T-helper 1 cell treated with Interleukin-12 subunit alpha and Interleukin-12 subunit beta and Interleukin-4 antibody, amounts not matched to agents 30 ng/mL and 1 ng/mL, for 36 hours (primary cell): ENCODE results near the gene POM121. TPM values are rescaled to one million over a fixed set of nuclear protein-coding genes. Genes with fewer than 3 reads are reported as not detected.
"Not testable (repeated sequence)": the region's sequence is repeated elsewhere in the genome, so short reads cannot be mapped to it uniquely, and the experiment has no call there.

Source experiments
- intact Hi-C: fragments of 100-400 bp; cut with micrococcal nuclease; formaldehyde crosslinking; loops from one replicate; pipeline ENCODE4 v1.15.1; 2024
- total RNA-seq: library from RNA; stranded (reverse); gene quantifications from 2 replicates; pipeline ENCODE4 v1.2.3, GENCODE V29; 2022

POM121 gene
- total RNA-seq, 1 donor from 2014 or later = 58.3 TPM

GRCh38 chr7:72948714-72949113 is 23.8 kb downstream of the POM121 start:
- intact Hi-C loops = not testable (repeated sequence)

GRCh38 chr7:72949276-72949675 is 24.4 kb downstream of the POM121 start:
- intact Hi-C loops = not testable (repeated sequence)

- intact Hi-C loops = not testable (repeated sequence)
Observed at GRCh38 chr7:72949686-72950085, 24.8 kb downstream of the POM121 start.

- intact Hi-C loops = not testable (repeated sequence)
Observed at GRCh38 chr7:72950432-72950831, 25.5 kb downstream of the POM121 start.

GRCh38 chr7:72953901-72954562 is 29.1 kb downstream of the POM121 start:
- intact Hi-C loops = not testable (repeated sequence)

- intact Hi-C loops = not testable (repeated sequence)
Observed at GRCh38 chr7:72954563-72955198, 29.8 kb downstream of the POM121 start.

GRCh38 chr7:72960029-72960428 is 35.1 kb downstream of the POM121 start:
- intact Hi-C loops = not testable (repeated sequence)

- intact Hi-C loops = not testable (repeated sequence)
Observed at GRCh38 chr7:72960626-72961345, 35.9 kb downstream of the POM121 start.

- intact Hi-C loops = not testable (repeated sequence)
Observed at GRCh38 chr7:72961346-72961650, 36.4 kb downstream of the POM121 start.

GRCh38 chr7:72963056-72963455 is 38.2 kb downstream of the POM121 start:
- intact Hi-C loops = not testable (repeated sequence)

GRCh38 chr7:72965186-72965975 is 40.5 kb downstream of the POM121 start:
- intact Hi-C loops = not testable (repeated sequence)

GRCh38 chr7:72966892-72967291 is 42.0 kb downstream of the POM121 start:
- intact Hi-C loops = not testable (repeated sequence)

- intact Hi-C loops = not testable (repeated sequence)
Observed at GRCh38 chr7:72968980-72969516, 44.2 kb downstream of the POM121 start, which contains the start of gene TRIM74. TSS of gene TRIM74 (minus strand) at chr7:72969466. CDS start at chr7:72966157, 3,309 bp downstream.

GRCh38 chr7:72969688-72970087 is 44.8 kb downstream of the POM121 start:
- intact Hi-C loops = not testable (repeated sequence)

GRCh38 chr7:72971505-72971904 is 46.6 kb downstream of the POM121 start:
- intact Hi-C loops = not testable (repeated sequence)

GRCh38 chr7:72974781-72975180 is 49.9 kb downstream of the POM121 start:
- intact Hi-C loops = not testable (repeated sequence)

GRCh38 chr7:72975656-72976286 is 50.9 kb downstream of the POM121 start:
- intact Hi-C loops = not testable (repeated sequence)

- intact Hi-C loops = not testable (repeated sequence)
Observed at GRCh38 chr7:72976434-72976833, 51.5 kb downstream of the POM121 start.

GRCh38 chr7:72980382-72980781 is 55.5 kb downstream of the POM121 start:
- intact Hi-C loops = not testable (repeated sequence)

- intact Hi-C loops = not testable (repeated sequence)
Observed at GRCh38 chr7:72982084-72982483, 57.2 kb downstream of the POM121 start.
